ENCODE results near the gene ONECUT2.

The ONECUT2 gene

DNA sequence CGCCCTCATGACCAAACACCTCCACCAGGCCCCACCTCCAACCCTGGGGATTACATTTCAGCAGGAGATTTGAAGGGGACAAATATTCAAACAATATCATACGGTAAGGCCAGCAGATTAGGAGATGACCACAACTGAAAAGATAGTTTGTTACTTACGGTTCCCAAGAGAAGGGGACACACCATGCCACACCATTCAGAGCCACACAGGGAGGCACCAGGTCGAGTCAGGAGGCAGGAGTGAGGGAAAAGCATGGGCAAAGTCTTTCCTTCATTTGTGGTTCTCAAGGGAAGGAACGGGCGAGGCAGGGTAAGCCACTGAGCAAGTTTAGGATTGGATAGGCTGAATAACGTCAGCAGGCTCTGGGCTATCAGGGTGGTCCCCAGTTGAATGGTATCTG, 94.0 kb downstream of the ONECUT2 start:
- DNase-seq (ENCODE audit: low spot score), result no peak

GRCh38 chr18:57533006-57533867, 98.1 kb downstream of the ONECUT2 start:
- peak; percentile 11 for DNase-seq (ENCODE audit: low spot score)

DNA sequence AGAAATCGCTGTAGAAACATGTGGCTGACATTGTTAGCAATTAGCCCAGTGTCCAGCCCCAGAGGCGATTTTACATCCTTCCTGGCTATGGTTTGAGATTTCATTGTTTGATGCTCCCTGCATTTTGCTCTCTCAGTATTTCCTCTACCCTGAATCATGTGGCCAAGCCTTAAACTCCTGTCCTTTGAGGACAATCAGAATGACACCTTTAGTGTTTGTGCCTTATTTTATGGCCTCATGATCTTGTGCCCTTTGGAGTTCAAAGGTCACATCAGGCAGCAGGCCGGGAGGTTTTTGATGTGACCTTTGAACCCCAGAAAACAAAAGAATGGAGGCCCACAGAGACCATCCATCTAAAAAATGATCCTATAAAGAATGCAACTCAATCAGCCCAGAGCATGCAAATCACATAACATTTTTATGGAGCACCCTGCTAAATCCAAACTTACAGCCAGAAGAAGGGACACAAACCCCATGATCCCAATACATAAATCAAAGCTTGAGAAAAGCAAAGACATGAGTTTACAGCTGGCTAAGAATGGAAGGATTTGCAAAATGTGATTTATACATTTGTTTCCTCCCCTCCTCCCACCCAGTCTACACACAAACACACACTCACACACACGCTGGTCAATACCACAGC, 98.8 kb downstream of the ONECUT2 start:
- DNase-seq (ENCODE audit: low spot score), result no peak

GRCh38 chr18:57534511-57534909, 99.3 kb downstream of the ONECUT2 start:
- DNase-seq (ENCODE audit: low spot score), result no peak

DNA sequence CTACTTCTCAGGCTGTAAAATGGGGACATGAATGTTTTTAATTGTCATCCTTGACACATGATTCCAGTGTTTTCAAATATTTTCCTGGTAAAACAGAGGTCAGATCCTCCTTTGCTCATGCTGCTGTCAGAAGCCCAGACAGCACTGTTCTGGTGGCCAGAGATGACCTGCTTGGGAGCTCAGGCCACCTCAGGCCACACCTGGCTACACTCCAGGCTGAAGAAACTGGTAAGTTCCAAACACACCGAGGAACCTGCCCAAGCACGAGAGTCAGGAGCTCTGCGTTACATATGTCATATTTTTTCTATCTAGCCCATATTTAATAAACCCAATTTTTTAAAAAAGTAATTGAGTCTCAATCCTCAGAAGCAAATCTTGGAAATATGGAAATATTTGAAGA, 103.4 kb downstream of the ONECUT2 start:
- no peak for DNase-seq (ENCODE audit: low spot score)

GRCh38 chr18:57539702-57540101, 104.5 kb downstream of the ONECUT2 start:
- no peak for DNase-seq (ENCODE audit: low spot score)
